Tibial nerve (tissue), 4 donors: ENCODE measurements around the gene GTPBP2. TPM values are rescaled to one million over a fixed set of nuclear protein-coding genes. Genes with fewer than 3 reads are reported as not detected.

ENCODE experiments used
- DNase-seq, 2 donors: peaks; one replicate each; pipeline ENCODE4 v3.0.0-alpha.2; 2019; ENCODE audit warnings: low spot score in 2 of 2
- H3K27ac ChIP-seq, 4 donors: fragments of 200-600 bp; sonication (generic) in 3 of 4; one replicate each; pipeline ENCODE4 v1.5.1; 2017 to 2019; ENCODE audit warnings: mild to moderate bottlenecking in 1 of 4
- H3K27me3 ChIP-seq, 2 donors: fragments of 200-600 bp; sonication (generic) in 1 of 2; one replicate each; pipeline versions ENCODE4 v1.5.1 to v1.6.0; 2017 to 2019
- H3K36me3 ChIP-seq, 3 donors: fragments of 200-600 bp; sonication (generic); one replicate each; pipeline ENCODE4 v1.5.1; 2018 to 2019
- H3K4me1 ChIP-seq, 4 donors: fragments of 200-600 bp; sonication (generic) in 3 of 4; one replicate each; pipeline ENCODE4 v1.5.1; 2017 to 2019
- H3K4me3 ChIP-seq, 4 donors: fragments of 200-600 bp; sonication (generic) in 3 of 4; one replicate each; pipeline ENCODE4 v1.5.1; 2017 to 2019; ENCODE audit warnings: mild to moderate bottlenecking in 1 of 4, moderate library complexity in 1 of 4
- H3K9me3 ChIP-seq, 4 donors: fragments of 200-600 bp; sonication (generic) in 3 of 4; one replicate each; pipeline ENCODE4 v1.5.1; 2017 to 2019
- EP300 ChIP-seq, 2 donors: sonication (generic); formaldehyde crosslinking; IDR thresholded peaks; one replicate each; pipeline ENCODE4 v1.6.1; 2017; ENCODE audit warnings: antibody characterized with exemption in 2 of 2, mild to moderate bottlenecking in 1 of 2
- POLR2A ChIP-seq, 2 donors: fragments of 450-650 bp; IDR thresholded peaks; one replicate each; pipeline ENCODE4 v1.6.1; 2017; ENCODE audit warnings: antibody characterized with exemption in 2 of 2, mild to moderate bottlenecking in 2 of 2, moderate library complexity in 2 of 2
- WGBS, 2 donors: methylation state at CpG; one replicate each; pipeline ENCODE4 v1.1.5; 2018; 5-methylcytosine and 5-hydroxymethylcytosine counted together
- total RNA-seq, 4 donors: library from RNA; depleted of rRNA; stranded (reverse); fragments of >200 nt; gene quantifications; one replicate each; pipeline ENCODE4 v1.1.0, GENCODE V29; 2016
- TF ChIP-seq, protein P1 (sequence below), 5 experiments: fragments of 200-600 bp in 3 of 5; fragments of 450-650 bp in 2 of 5; sonication (generic) in 3 of 5; IDR thresholded peaks; one replicate each; pipeline ENCODE4 v1.5.1; 2016 to 2019; ENCODE audit warnings: antibody characterized with exemption in 5 of 5, mild to moderate bottlenecking in 3 of 5, moderate library complexity in 2 of 5

Gene GTPBP2
- total RNA-seq, 4 donors from 2014 or later = 33.2 to 58.5 (median 39.7) TPM

DNA sequence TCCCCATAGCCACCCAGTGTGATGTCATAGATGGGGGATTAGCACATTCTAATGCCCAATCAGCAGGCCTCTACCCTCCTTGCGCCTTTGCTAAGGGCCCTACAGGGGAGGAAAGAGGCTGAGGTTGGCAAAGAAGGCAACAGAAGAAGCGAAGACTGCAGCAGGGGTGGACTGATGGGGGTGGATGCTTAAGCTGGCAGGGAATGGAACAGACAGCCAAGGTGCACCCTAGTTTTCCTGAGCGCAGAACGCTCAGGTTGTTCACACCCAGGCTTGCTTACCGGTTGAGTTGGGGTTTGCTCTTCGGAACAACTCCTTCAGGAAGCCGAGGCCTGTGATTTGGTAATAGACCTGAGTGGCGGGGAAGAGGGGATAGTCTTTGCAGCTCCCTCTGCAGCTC is 45.9 kb upstream of the GTPBP2 start:
- TF ChIP-seq, protein P1, sequence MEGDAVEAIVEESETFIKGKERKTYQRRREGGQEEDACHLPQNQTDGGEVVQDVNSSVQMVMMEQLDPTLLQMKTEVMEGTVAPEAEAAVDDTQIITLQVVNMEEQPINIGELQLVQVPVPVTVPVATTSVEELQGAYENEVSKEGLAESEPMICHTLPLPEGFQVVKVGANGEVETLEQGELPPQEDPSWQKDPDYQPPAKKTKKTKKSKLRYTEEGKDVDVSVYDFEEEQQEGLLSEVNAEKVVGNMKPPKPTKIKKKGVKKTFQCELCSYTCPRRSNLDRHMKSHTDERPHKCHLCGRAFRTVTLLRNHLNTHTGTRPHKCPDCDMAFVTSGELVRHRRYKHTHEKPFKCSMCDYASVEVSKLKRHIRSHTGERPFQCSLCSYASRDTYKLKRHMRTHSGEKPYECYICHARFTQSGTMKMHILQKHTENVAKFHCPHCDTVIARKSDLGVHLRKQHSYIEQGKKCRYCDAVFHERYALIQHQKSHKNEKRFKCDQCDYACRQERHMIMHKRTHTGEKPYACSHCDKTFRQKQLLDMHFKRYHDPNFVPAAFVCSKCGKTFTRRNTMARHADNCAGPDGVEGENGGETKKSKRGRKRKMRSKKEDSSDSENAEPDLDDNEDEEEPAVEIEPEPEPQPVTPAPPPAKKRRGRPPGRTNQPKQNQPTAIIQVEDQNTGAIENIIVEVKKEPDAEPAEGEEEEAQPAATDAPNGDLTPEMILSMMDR (IDR thresholded peaks at IDR 0.05) = no peak
- TF ChIP-seq EP300 (IDR thresholded peaks at IDR 0.05) (no peak), POLR2A (IDR thresholded peaks at IDR 0.05) (no peak)
- Histone ChIP-seq H3K4me3 (no peak overlapping the region), H3K36me3 (peaks cover 4 to 96% (median 25%) of the 10 kb centered on the region in 3 donors), H3K4me1 (peaks cover 0 to 26% (median 2%) of the 10 kb centered on the region in 4 donors), H3K27me3 (no peaks in the 10 kb centered on the region), H3K27ac (no peak overlapping the region), H3K9me3 (no peaks in the 10 kb centered on the region)
- DNase-seq = no peak
- WGBS, 2 donors = 92 to 95% methylated on average over 8 of the region's 8 CpGs

DNA sequence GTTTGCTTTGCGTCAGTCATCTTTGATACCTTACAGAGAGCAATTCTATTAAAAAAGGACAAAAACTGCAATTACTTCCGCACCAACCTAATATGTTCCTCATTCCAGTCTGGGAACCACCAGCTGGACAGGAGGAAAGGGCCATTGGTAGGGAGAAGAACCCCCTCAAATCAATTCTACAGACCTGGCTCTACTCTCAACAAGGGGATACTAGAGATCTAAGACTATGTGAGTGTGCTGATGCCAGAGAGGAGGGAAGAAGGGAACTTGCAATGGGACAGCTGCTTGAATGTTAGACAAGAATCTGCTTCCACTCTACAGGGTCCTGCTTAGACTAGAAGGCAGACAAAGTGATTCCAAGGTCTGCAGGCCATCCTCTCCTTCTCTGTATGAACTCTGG is 45.2 kb upstream of the GTPBP2 start:
- 95% methylated on average over 2 of the region's 2 CpGs for WGBS, 2 donors
- TF ChIP-seq, protein P1 (IDR thresholded peaks at IDR 0.05) = no peak
- TF ChIP-seq POLR2A (IDR thresholded peaks at IDR 0.05) = no peak
- no peak for TF ChIP-seq EP300 (IDR thresholded peaks at IDR 0.05)
- no peak for DNase-seq
- peaks cover 4 to 90% (median 25%) of the 10 kb centered on the region in 3 donors for H3K36me3 ChIP-seq
- H3K27ac ChIP-seq = no peak overlapping the region
- H3K4me3 ChIP-seq = no peak overlapping the region
- peaks cover 0 to 32% (median 6%) of the 10 kb centered on the region in 4 donors for H3K4me1 ChIP-seq
- H3K9me3 ChIP-seq = no peaks in the 10 kb centered on the region
- H3K27me3 ChIP-seq = no peaks in the 10 kb centered on the region

DNA sequence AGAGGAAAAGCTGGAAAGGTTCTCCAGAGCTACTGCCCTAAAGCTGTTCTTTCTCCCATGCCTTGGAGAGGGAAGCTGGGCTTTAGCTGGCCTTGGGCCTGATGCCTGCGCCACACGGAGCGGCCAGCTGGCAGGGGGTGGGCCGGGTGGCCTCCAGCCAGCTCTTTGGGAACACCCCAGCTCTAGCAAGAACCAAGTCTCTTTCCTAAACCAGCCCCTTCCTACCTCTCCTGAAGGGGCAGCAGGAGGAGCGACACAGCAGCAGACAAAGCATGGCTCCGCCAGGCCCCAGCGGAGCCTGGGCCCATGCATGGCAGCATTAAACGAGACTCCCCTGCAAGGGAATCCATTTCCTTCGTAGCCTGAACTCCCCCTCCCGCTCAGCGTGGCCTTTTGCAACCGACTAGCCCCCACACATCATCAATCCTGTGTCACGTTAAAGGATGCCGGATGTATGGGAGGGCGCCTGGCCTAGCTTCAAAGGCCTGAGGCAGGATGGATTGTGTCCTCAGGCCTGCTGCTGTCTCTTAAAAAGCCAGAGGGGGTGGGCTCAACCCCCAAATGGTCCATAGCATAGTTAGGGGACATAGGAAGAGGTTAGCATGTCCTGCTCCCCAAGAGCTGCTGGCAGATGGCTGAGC is 44.5 kb upstream of the GTPBP2 start:
- Histone ChIP-seq H3K36me3 (peaks cover 4 to 83% (median 25%) of the 10 kb centered on the region in 3 donors), H3K27me3 (no peaks in the 10 kb centered on the region), H3K4me1 (peaks cover 0 to 40% (median 13%) of the 10 kb centered on the region in 4 donors), H3K4me3 (no peak overlapping the region), H3K9me3 (no peaks in the 10 kb centered on the region), H3K27ac (peak overlapping the region in 1 of 4 donors; percentile 8)
- TF ChIP-seq, protein P1 (IDR thresholded peaks at IDR 0.05) = no peak
- TF ChIP-seq EP300 (IDR thresholded peaks at IDR 0.05) (no peak), POLR2A (IDR thresholded peaks at IDR 0.05) (no peak)
- no peak for DNase-seq
- 82 to 86% methylated on average over 14 to 15 of the region's 15 CpGs for WGBS, 2 donors

DNA sequence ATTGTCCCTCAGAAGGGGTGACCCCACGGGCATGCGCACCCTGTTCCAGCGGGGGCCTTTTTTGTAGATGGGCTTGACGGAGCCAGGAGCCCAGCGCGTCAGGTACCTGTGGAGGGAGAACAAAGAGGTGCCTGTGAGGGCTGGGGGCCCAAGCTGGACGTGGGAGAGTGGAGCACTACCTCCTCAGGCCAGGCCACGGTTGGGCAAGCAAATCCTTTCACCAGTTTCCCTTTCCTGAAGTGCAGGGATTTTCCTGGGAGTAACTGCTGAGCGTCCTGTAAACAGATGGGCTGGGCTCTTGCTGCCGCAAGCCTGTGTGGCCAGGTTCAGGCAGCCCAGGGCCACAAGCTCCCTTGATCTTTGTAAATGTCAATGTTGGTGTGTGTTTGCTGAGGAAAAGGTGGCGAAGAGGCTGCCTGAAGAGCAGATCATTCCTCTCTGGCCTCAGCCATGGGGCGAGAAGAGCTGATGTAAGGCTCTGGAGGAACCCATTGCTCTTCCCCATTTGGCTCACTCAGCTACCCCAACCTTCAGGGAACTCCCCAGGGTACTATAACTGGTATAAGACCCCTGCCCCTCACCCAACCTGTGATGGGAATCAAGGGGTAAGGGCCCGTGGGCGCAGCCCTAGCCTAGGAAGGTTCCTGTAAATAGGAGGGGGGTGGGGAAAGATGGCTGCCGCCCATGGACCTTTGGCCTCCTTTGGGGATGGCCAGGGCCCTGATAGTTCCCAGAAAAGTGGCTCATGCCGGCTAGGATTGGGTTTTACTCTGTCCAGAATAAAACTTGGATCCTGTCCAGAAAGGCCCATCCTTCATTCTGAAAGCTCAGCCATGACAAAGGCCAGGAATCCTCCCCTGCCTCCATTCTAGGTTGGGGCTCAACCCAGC is 43.0 kb upstream of the GTPBP2 start:
- DNase-seq = no peak
- H3K27ac ChIP-seq = peak overlapping the region in 2 of 4 donors; percentile 42 to 47

More for the DNA sequence above, 43.0 kb upstream of the GTPBP2 start:
- WGBS, 2 donors = 77 to 81% methylated on average over 8 to 16 of the region's 16 CpGs
- no peaks in the 10 kb centered on the region for H3K9me3 ChIP-seq
- TF ChIP-seq POLR2A (IDR thresholded peaks at IDR 0.05) = no peak
- TF ChIP-seq EP300 (IDR thresholded peaks at IDR 0.05) = no peak
- TF ChIP-seq, protein P1 (IDR thresholded peaks at IDR 0.05) = no peak
- H3K36me3 ChIP-seq = peaks cover 4 to 68% (median 19%) of the 10 kb centered on the region in 3 donors
- H3K4me1 ChIP-seq = peaks cover 0 to 55% (median 24%) of the 10 kb centered on the region in 4 donors
- no peaks in the 10 kb centered on the region for H3K27me3 ChIP-seq
- no peak overlapping the region for H3K4me3 ChIP-seq
